ENCODE measurements around the gene SNAP23.

Gene SNAP23

GRCh38 chr15:42495361-42496212 lies at the start of gene SNAP23:
TSS of gene SNAP23 (plus strand) at chr15:42495634. CDS start at chr15:42511847, 16,213 bp downstream.
- TF ChIP-seq GATA3 (IDR thresholded peaks at IDR 0.05; ENCODE audit: low read depth, low read length) (no peak), GATA2 (IDR thresholded peaks at IDR 0.05; ENCODE audit: low read depth, low read length) (no peak; the same call in 1 of the 2 replicates)

GRCh38 chr15:42447599-42447998 lies 47.8 kb upstream of the SNAP23 start:
- TF ChIP-seq GATA2 (IDR thresholded peaks at IDR 0.05; ENCODE audit: low read depth, low read length) (no peak), GATA3 (IDR thresholded peaks at IDR 0.05; ENCODE audit: low read depth, low read length) (no peak)

- TF ChIP-seq GATA2 (IDR thresholded peaks at IDR 0.05; ENCODE audit: low read depth, low read length) (no peak), GATA3 (IDR thresholded peaks at IDR 0.05; ENCODE audit: low read depth, low read length) (no peak)
These were observed 47.2 kb upstream of the SNAP23 start for GRCh38 chr15:42448281-42448680.

- TF ChIP-seq GATA2 (IDR thresholded peaks at IDR 0.05; ENCODE audit: low read depth, low read length): no peak
These were observed 45.5 kb upstream of the SNAP23 start for GRCh38 chr15:42449770-42450424.

- TF ChIP-seq GATA3 (IDR thresholded peaks at IDR 0.05; ENCODE audit: low read depth, low read length): no peak
- TF ChIP-seq GATA2 (IDR thresholded peaks at IDR 0.05; ENCODE audit: low read depth, low read length): no peak
These were observed 45.0 kb upstream of the SNAP23 start for GRCh38 chr15:42450425-42450790.

- TF ChIP-seq GATA3 (IDR thresholded peaks at IDR 0.05; ENCODE audit: low read depth, low read length): no peak
- TF ChIP-seq GATA2 (IDR thresholded peaks at IDR 0.05; ENCODE audit: low read depth, low read length): no peak
These were observed 41.6 kb upstream of the SNAP23 start for GRCh38 chr15:42453826-42454225.

- no peak for TF ChIP-seq GATA2 (IDR thresholded peaks at IDR 0.05; ENCODE audit: low read depth, low read length)
- TF ChIP-seq GATA3 (IDR thresholded peaks at IDR 0.05; ENCODE audit: low read depth, low read length): no peak
These were observed 38.9 kb upstream of the SNAP23 start for GRCh38 chr15:42456531-42456930.

GRCh38 chr15:42456971-42457370 lies 38.5 kb upstream of the SNAP23 start:
- TF ChIP-seq GATA2 (IDR thresholded peaks at IDR 0.05; ENCODE audit: low read depth, low read length) (no peak), GATA3 (IDR thresholded peaks at IDR 0.05; ENCODE audit: low read depth, low read length) (no peak)

- TF ChIP-seq GATA3 (IDR thresholded peaks at IDR 0.05; ENCODE audit: low read depth, low read length) (no peak), GATA2 (IDR thresholded peaks at IDR 0.05; ENCODE audit: low read depth, low read length) (no peak)
These were observed 37.7 kb upstream of the SNAP23 start for GRCh38 chr15:42457445-42458442.

- TF ChIP-seq GATA2 (IDR thresholded peaks at IDR 0.05; ENCODE audit: low read depth, low read length) (no peak), GATA3 (IDR thresholded peaks at IDR 0.05; ENCODE audit: low read depth, low read length) (no peak)
These were observed 34.2 kb upstream of the SNAP23 start for GRCh38 chr15:42461261-42461660.

- TF ChIP-seq GATA3 (IDR thresholded peaks at IDR 0.05; ENCODE audit: low read depth, low read length) (no peak), GATA2 (IDR thresholded peaks at IDR 0.05; ENCODE audit: low read depth, low read length) (no peak)
These were observed 29.7 kb upstream of the SNAP23 start for GRCh38 chr15:42465520-42466259.

- TF ChIP-seq GATA3 (IDR thresholded peaks at IDR 0.05; ENCODE audit: low read depth, low read length) (no peak), GATA2 (IDR thresholded peaks at IDR 0.05; ENCODE audit: low read depth, low read length) (no peak)
These were observed 24.4 kb upstream of the SNAP23 start for GRCh38 chr15:42471002-42471401.

GRCh38 chr15:42474827-42475226 lies 20.6 kb upstream of the SNAP23 start:
- TF ChIP-seq GATA2 (IDR thresholded peaks at IDR 0.05; ENCODE audit: low read depth, low read length) (no peak), GATA3 (IDR thresholded peaks at IDR 0.05; ENCODE audit: low read depth, low read length) (no peak)
